Mesenchymal stem cell (in vitro differentiated cells and primary cell): ENCODE measurements around the gene KCNJ1.

Experiments used
- DNase-seq: peaks from one replicate; pipeline ENCODE4 v3.0.0-alpha.2; 2013
- H2AFZ ChIP-seq: one replicate; pipeline ENCODE4 v1.6.1; 2013; ENCODE audit warnings: low read depth, mild to moderate bottlenecking, control low read depth, inconsistent platforms, low read length, moderate library complexity
- H2AK5ac ChIP-seq: 2 replicates; pipeline ENCODE4 v1.6.1; 2013; ENCODE audit warnings: low read length, moderate library complexity, mild to moderate bottlenecking, inconsistent platforms; ENCODE audit not compliant: severe bottlenecking
- H2BK120ac ChIP-seq: one replicate; pipeline ENCODE4 v1.6.1; 2013; ENCODE audit warnings: low read depth, mild to moderate bottlenecking, inconsistent platforms, low read length, moderate library complexity
- H2BK12ac ChIP-seq, 2 experiments: one replicate each; pipeline ENCODE4 v1.6.1; 2013; ENCODE audit warnings: inconsistent platforms in 2 of 2, low read length in 2 of 2, mild to moderate bottlenecking in 2 of 2, moderate library complexity in 2 of 2, control low read depth in 1 of 2
- H2BK15ac ChIP-seq: one replicate; pipeline ENCODE4 v1.6.1; 2013; ENCODE audit warnings: mild to moderate bottlenecking, low read depth, inconsistent platforms; ENCODE audit not compliant: poor library complexity, severe bottlenecking
- H2BK5ac ChIP-seq: 2 replicates; pipeline ENCODE4 v1.6.1; 2013; ENCODE audit warnings: low read depth, mild to moderate bottlenecking, low read length, control low read depth, inconsistent platforms; ENCODE audit not compliant: poor library complexity, severe bottlenecking
- H3K14ac ChIP-seq, 2 experiments: one replicate each; pipeline ENCODE4 v1.6.1; 2013; ENCODE audit warnings: inconsistent platforms in 2 of 2, low read length in 2 of 2, control low read depth in 1 of 2, mild to moderate bottlenecking in 1 of 2, moderate library complexity in 1 of 2
- H3K18ac ChIP-seq, 2 experiments: one replicate each; pipeline ENCODE4 v1.6.1; 2013; ENCODE audit warnings: inconsistent platforms in 2 of 2, low read length in 2 of 2, control low read depth in 1 of 2, low read depth in 1 of 2, mild to moderate bottlenecking in 1 of 2
- H3K23ac ChIP-seq, 2 experiments: one replicate each; pipeline ENCODE4 v1.6.1; 2013; ENCODE audit warnings: inconsistent platforms in 2 of 2, low read length in 2 of 2, mild to moderate bottlenecking in 2 of 2, moderate library complexity in 2 of 2, control low read depth in 1 of 2
- H3K27ac ChIP-seq: 2 replicates; pipeline ENCODE4 v1.5.1; 2013; ENCODE audit warnings: mild to moderate bottlenecking, moderate library complexity, low read length, control low read depth, inconsistent platforms; ENCODE audit not compliant: poor library complexity, severe bottlenecking
- H3K27me3 ChIP-seq, 2 experiments: 2 replicates each; pipeline versions ENCODE4 v1.6.1 to v1.7.0; 2013; ENCODE audit warnings: low read length in 2 of 2, mild to moderate bottlenecking in 2 of 2, moderate library complexity in 2 of 2, control low read depth in 1 of 2, inconsistent platforms in 1 of 2; ENCODE audit not compliant: control insufficient read depth in 1 of 2, insufficient read depth in 1 of 2
- H3K36me3 ChIP-seq, 2 experiments: 2 replicates each; pipeline versions ENCODE4 v1.6.1 to v1.7.0; 2013; ENCODE audit warnings: low read length in 2 of 2, control low read depth in 1 of 2, inconsistent platforms in 1 of 2, low read depth in 1 of 2, mild to moderate bottlenecking in 1 of 2; ENCODE audit not compliant: insufficient read depth in 2 of 2, control insufficient read depth in 1 of 2
- H3K4ac ChIP-seq, 2 experiments: one replicate each; pipeline ENCODE4 v1.6.1; 2013; ENCODE audit warnings: inconsistent platforms in 2 of 2, low read length in 2 of 2, mild to moderate bottlenecking in 2 of 2, moderate library complexity in 2 of 2, control low read depth in 1 of 2, low read depth in 1 of 2
- H3K4me1 ChIP-seq: 2 replicates; pipeline ENCODE4 v1.6.1; 2013; ENCODE audit warnings: low read depth, low read length, control low read depth; ENCODE audit not compliant: control insufficient read depth, insufficient read depth
- H3K4me2 ChIP-seq: 2 replicates; pipeline ENCODE4 v1.6.1; 2013; ENCODE audit warnings: low read length, mild to moderate bottlenecking, inconsistent platforms; ENCODE audit not compliant: poor library complexity, severe bottlenecking
- H3K4me3 ChIP-seq, 2 experiments: 2 replicates each; pipeline versions ENCODE4 v1.5.1 to v1.7.0; 2013; ENCODE audit warnings: low read length in 2 of 2, mild to moderate bottlenecking in 2 of 2, control low read depth in 1 of 2, low read depth in 1 of 2; ENCODE audit not compliant: insufficient read depth in 1 of 2
- H3K79me1 ChIP-seq: replicated peaks from 2 replicates; pipeline ENCODE4 v1.6.1; 2013; ENCODE audit warnings: mild to moderate bottlenecking, control low read depth, low read length, inconsistent platforms; ENCODE audit not compliant: poor library complexity, severe bottlenecking
- H3K9ac ChIP-seq: 2 replicates; pipeline ENCODE4 v1.7.0; 2013; ENCODE audit warnings: mild to moderate bottlenecking, low read length, moderate library complexity
- H3K9me3 ChIP-seq: 2 replicates; pipeline ENCODE4 v1.7.0; 2013; ENCODE audit warnings: mild to moderate bottlenecking, low read length; ENCODE audit not compliant: control insufficient read depth
- H4K8ac ChIP-seq: one replicate; pipeline ENCODE4 v1.6.1; 2013; ENCODE audit warnings: inconsistent platforms, mild to moderate bottlenecking, low read length, moderate library complexity
- H4K91ac ChIP-seq: one replicate; pipeline ENCODE4 v1.6.1; 2013; ENCODE audit warnings: mild to moderate bottlenecking, low read length, inconsistent platforms
- WGBS: methylation state at CpG from one replicate; pipeline ENCODE4 v1.1.7; 2013; ENCODE audit warnings: mixed read lengths; 5-methylcytosine and 5-hydroxymethylcytosine counted together

The KCNJ1 gene

DNA sequence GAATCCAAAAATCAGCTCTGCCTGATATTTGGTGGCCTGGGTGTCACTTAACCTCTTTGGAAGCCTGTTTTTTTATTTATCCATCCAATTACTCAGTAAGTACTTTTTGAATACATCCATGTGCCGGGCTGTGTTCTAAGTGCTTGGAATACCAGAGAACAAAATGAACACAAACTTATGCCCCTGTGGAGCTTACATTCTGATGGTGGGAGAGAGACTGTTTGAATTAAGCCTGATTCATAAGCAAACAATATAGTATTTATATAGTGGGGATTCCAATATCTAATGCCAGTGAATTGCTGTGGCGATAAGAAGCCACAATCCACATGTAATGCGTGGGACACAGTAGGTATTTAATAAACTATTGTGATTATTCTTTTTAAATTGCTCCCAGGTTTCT, 43.5 kb upstream of the KCNJ1 start:
- H2BK12ac ChIP-seq, result no peak overlapping the region
- H2BK15ac ChIP-seq, result no peak overlapping the region
- H3K36me3 ChIP-seq, result no peaks in the 10 kb centered on the region
- no peak overlapping the region for H3K9ac ChIP-seq
- H4K91ac ChIP-seq, result no peak overlapping the region
- H3K79me1 ChIP-seq, result no peaks in the 10 kb centered on the region
- no peak overlapping the region for H3K27ac ChIP-seq
- WGBS, result 67% methylated on average over 1 of the region's 3 CpGs
- H4K8ac ChIP-seq, result no peak overlapping the region
- no peak overlapping the region for H3K23ac ChIP-seq
- no peak overlapping the region for H3K4me2 ChIP-seq
- no peak overlapping the region for H2AFZ ChIP-seq
- H3K27me3 ChIP-seq, result peaks cover 27 to 58% of the 10 kb centered on the region in 2 experiments
- no peaks in the 10 kb centered on the region for H3K9me3 ChIP-seq
- no peak overlapping the region for H2AK5ac ChIP-seq
- H3K4me3 ChIP-seq, result no peak overlapping the region
- no peak overlapping the region for H2BK120ac ChIP-seq
- H3K18ac ChIP-seq, result no peak overlapping the region
- H3K4ac ChIP-seq, result no peak overlapping the region
- no peak overlapping the region for H3K14ac ChIP-seq
- H2BK5ac ChIP-seq, result no peak overlapping the region
- H3K4me1 ChIP-seq, result peaks cover 2% of the 10 kb centered on the region
- no peak for DNase-seq

GRCh38 chr11:128909438-128910125, 42.5 kb upstream of the KCNJ1 start:
- Histone ChIP-seq H2AFZ (no peak overlapping the region), H3K4me2 (no peak overlapping the region), H3K14ac (no peak overlapping the region), H3K36me3 (no peaks in the 10 kb centered on the region), H3K18ac (peak overlapping the region in 1 of 2 experiments; percentile 6), H3K23ac (no peak overlapping the region), H3K27ac (no peak overlapping the region), H2BK5ac (no peak overlapping the region), H2AK5ac (no peak overlapping the region), H2BK120ac (peak overlapping the region; percentile 8), H3K4me3 (no peak overlapping the region), H2BK15ac (no peak overlapping the region), H2BK12ac (no peak overlapping the region), H3K27me3 (peaks cover 18 to 50% of the 10 kb centered on the region in 2 experiments), H3K9me3 (no peaks in the 10 kb centered on the region), H3K4ac (no peak overlapping the region), H4K91ac (no peak overlapping the region), H3K79me1 (no peaks in the 10 kb centered on the region), H3K9ac (no peak overlapping the region), H3K4me1 (peaks cover 9% of the 10 kb centered on the region), H4K8ac (no peak overlapping the region)
- no peak for DNase-seq
- WGBS, result 96% methylated on average over 5 of the region's 8 CpGs

DNA sequence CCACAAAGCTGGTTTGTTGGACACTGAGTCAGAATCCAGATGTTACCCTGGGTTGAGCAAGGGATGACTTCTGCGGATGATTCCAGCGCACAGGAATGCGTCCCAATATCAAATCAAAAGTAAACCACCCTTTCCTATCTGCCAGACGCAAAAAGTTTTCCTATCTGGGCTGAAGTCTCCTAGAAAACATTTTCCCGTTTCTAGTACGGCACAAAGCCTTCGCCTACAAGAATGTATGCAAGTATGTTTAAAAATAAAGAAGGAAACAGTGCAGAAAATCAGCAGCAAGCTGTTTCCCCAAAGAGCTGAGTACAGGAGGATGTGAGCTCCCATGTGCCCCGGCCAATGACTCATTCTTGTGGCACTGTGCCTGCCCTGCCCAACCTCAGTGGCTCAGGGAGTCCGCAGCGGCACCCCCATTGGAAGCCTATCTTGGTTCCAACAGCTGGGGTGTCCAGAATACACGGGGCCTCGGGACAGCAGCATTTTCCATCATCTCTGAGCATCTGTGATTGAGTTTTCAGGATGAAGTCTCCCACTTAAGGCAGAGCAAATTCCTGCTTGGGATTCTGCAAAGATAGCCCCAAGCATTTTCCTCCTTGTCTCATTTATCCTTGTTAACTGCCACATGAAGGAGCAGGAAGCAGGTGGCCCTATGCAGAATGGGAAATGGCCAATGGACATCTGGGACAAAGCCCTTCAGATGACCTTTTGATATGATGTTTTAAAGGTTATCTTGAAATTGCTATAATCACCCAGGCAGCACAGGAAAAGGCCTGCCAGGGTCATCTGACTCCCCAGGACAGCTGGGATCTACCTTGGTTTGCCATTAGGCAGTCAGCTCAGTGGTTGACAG, 41.5 kb upstream of the KCNJ1 start:
- no peak overlapping the region for H2AK5ac ChIP-seq
- H3K27ac ChIP-seq, result no peak overlapping the region
- whole genome bisulfite sequencing, result 33% methylated on average over 11 of the region's 12 CpGs
- no peak overlapping the region for H3K14ac ChIP-seq
- no peak overlapping the region for H3K23ac ChIP-seq
- peak; percentile 79 for DNase-seq
- no peak overlapping the region for H3K4me2 ChIP-seq
- peak overlapping the region; percentile 33 for H3K9ac ChIP-seq
- no peak overlapping the region for H2BK120ac ChIP-seq
- no peak overlapping the region for H4K91ac ChIP-seq
- H3K18ac ChIP-seq, result peak overlapping the region; percentile 6 to 53
- H3K4me3 ChIP-seq, result peak overlapping the region in 1 of 2 experiments; percentile 56
- H2BK12ac ChIP-seq, result peak overlapping the region in 1 of 2 experiments; percentile 64
- H3K36me3 ChIP-seq, result no peaks in the 10 kb centered on the region
- H2BK5ac ChIP-seq, result no peak overlapping the region
- H3K4ac ChIP-seq, result no peak overlapping the region
- H2AFZ ChIP-seq, result no peak overlapping the region
- H3K79me1 ChIP-seq, result no peaks in the 10 kb centered on the region
- H2BK15ac ChIP-seq, result no peak overlapping the region
- H3K27me3 ChIP-seq, result peaks cover 9 to 55% of the 10 kb centered on the region in 2 experiments
- peaks cover 15% of the 10 kb centered on the region for H3K4me1 ChIP-seq
- H4K8ac ChIP-seq, result peak overlapping the region; percentile 73
- H3K9me3 ChIP-seq, result no peaks in the 10 kb centered on the region

DNA sequence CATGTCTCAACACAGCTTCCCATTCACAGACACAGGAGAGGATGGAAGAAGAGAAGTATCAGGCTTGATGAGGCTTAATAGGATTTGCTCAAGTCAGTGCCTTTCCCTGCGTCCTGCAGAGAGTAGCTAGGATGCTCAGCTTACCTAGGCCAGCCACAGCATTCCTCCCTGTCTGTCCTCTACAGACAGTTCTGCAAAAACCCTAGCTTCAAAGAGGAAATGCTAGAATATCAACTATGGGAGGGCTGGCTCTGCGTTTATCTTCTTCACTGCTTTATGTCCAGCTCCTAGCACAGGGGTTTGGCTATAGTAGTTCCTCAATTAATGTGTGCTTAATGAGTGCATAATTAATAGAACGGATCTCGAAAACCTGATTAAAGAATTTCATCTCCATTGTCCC, 40.5 kb upstream of the KCNJ1 start:
- no peaks in the 10 kb centered on the region for H3K79me1 ChIP-seq
- no peak overlapping the region for H2BK15ac ChIP-seq
- no peak overlapping the region for H4K8ac ChIP-seq
- H2AFZ ChIP-seq, result no peak overlapping the region
- peak overlapping the region in 1 of 2 experiments; percentile 56 for H3K4me3 ChIP-seq
- H3K36me3 ChIP-seq, result no peaks in the 10 kb centered on the region
- H3K23ac ChIP-seq, result no peak overlapping the region
- peak overlapping the region in 1 of 2 experiments; percentile 18 for H2BK12ac ChIP-seq
- WGBS, result 100% methylated on average over 2 of the region's 4 CpGs
- H3K14ac ChIP-seq, result no peak overlapping the region
- no peak overlapping the region for H3K4ac ChIP-seq
- no peak overlapping the region for H3K27ac ChIP-seq
- H3K9me3 ChIP-seq, result no peaks in the 10 kb centered on the region
- no peak overlapping the region for H4K91ac ChIP-seq
- H3K4me1 ChIP-seq, result peaks cover 21% of the 10 kb centered on the region
- no peak overlapping the region for H3K18ac ChIP-seq
- H2AK5ac ChIP-seq, result no peak overlapping the region
- no peak overlapping the region for H2BK5ac ChIP-seq
- H3K9ac ChIP-seq, result no peak overlapping the region
- peaks cover 0 to 53% of the 10 kb centered on the region in 2 experiments for H3K27me3 ChIP-seq
- H3K4me2 ChIP-seq, result no peak overlapping the region
- H2BK120ac ChIP-seq, result no peak overlapping the region
- DNase-seq, result no peak
